AG04449 (cell line): ENCODE data around the gene ARID3C.

Experiments used
- CTCF ChIA-PET: fragments of 350-600 bp; formaldehyde crosslinking; extraction: SDS; loops from one replicate; lab custom pipeline; 2021; ENCODE audit warnings: antibody characterized with exemption; lab: Yijun Ruan, JAX
- POLR2A ChIA-PET: fragments of 400-600, 350-600 bp; formaldehyde crosslinking; extraction: SDS; loops from one replicate; lab custom pipeline; 2020; ENCODE audit warnings: antibody characterized with exemption, inconsistent platforms; lab: Yijun Ruan, JAX
- DNase-seq: peaks from one replicate; pipeline ENCODE4 v3.0.0-alpha.2; 2010; ENCODE audit warnings: low read depth, low spot score
- H3K4me3 ChIP-seq: 2 replicates; pipeline ENCODE4 v1.5.1; 2011; ENCODE audit warnings: low read depth, mild to moderate bottlenecking, control low read depth, low read length
- CTCF ChIP-seq: IDR thresholded peaks from one replicate; pipeline ENCODE4 v1.5.1; 2011; ENCODE audit warnings: mild to moderate bottlenecking, moderate library complexity, low read length, control low read depth, inconsistent platforms; ENCODE audit not compliant: insufficient read depth; ENCODE audit errors: missing control alignments

The ARID3C gene

GRCh38 chr9:34591917-34592866 is 36.7 kb downstream of the ARID3C start:
- ChIA-PET CTCF (interaction anchor here (0.6 to 11.5 kb wide), 66 partner anchors 8 to 813 kb away, joined by 3 to 255 read pairs (median 6); partner anchors contain the start of genes CCL27, DCTN3, ENHO and RPP25L), POLR2A (no interaction called here)
- no peak for DNase-seq
- TF ChIP-seq CTCF, result no peak
- H3K4me3 ChIP-seq, result no peak overlapping the region

- H3K4me3 ChIP-seq, result no peak overlapping the region; the same call in 1 of the 2 replicates
- TF ChIP-seq CTCF, result peak; percentile 99
- no peak for DNase-seq
- POLR2A ChIA-PET, result no interaction called here
- CTCF ChIA-PET, result interaction anchor here (0.5 to 11.5 kb wide), 66 partner anchors 9 to 812 kb away, joined by 3 to 255 read pairs (median 6); partner anchors contain the start of genes CCL27, DCTN3, ENHO and RPP25L
These were observed 37.5 kb downstream of the ARID3C start for GRCh38 chr9:34591248-34591916.

- POLR2A ChIA-PET, result no interaction called here
- no peak overlapping the region; the same call in 1 of the 2 replicates for H3K4me3 ChIP-seq
These were observed 38.3 kb downstream of the ARID3C start for GRCh38 chr9:34590381-34591247.

GRCh38 chr9:34589636-34590380 is 39.1 kb downstream of the ARID3C start, which contains the start of gene CNTFR:
Gene CNTFR (minus strand): TSS chr9:34589724. CDS start chr9:34568981, 20,743 bp downstream.
- CTCF ChIA-PET, result interaction anchor here (0.5 to 3.2 kb wide), 3 partner anchors 22 to 88 kb away, joined by 3 to 15 read pairs (median 3); no protein-coding TSS in a partner anchor
- peak within 1 kb of the TSS; percentile 6 for H3K4me3 ChIP-seq
- DNase-seq, result no peak
- no peak for TF ChIP-seq CTCF
- POLR2A ChIA-PET, result no interaction called here

More at GRCh38 chr9:34590381-34591247, 38.3 kb downstream of the ARID3C start:
- CTCF ChIA-PET, result interaction anchor here (0.8 to 11.5 kb wide), 38 partner anchors 10 to 257 kb away, joined by 3 to 255 read pairs (median 8); partner anchors contain the start of genes DCTN3, ENHO and SIGMAR1
- no peak for TF ChIP-seq CTCF
- DNase-seq, result no peak
